Measurements from ENCODE around the gene EIPR1.

The EIPR1 gene

GRCh38 chr2:3264010-3264744, 113.4 kb downstream of the EIPR1 start:
- Mint-ChIP-seq H3K27ac (no peak overlapping the region), H3K9me3 (no peaks in the 10 kb centered on the region), H3K27me3 (no peaks in the 10 kb centered on the region), H3K36me3 (ENCODE audit: low read depth) (peaks cover 4% of the 10 kb centered on the region), H3K4me3 (no peak overlapping the region), H3K4me1 (peaks cover 9% of the 10 kb centered on the region)
- DNase-seq, result no peak
- ATAC-seq, result no peak

DNA sequence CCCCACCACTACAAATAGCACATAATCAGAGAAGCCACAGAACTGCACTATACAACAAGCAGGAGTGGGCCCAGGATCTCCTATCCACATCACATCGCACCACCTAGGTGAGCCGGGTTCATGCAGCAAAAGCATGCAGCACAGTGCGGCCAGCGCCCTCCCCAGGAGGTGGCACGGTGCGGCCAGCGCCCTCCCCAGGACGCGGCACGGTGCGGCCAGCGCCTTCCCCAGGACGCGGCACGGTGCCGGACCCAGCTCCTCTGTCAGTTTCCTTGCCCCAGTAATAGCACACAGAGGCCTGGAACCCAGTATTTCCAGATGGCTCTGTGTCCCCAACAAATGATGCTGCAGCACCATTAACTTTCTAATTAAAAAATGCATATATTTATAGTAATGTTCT, 114.1 kb downstream of the EIPR1 start:
- peaks cover 4% of the 10 kb centered on the region for H3K36me3 Mint-ChIP-seq (ENCODE audit: low read depth)

DNA sequence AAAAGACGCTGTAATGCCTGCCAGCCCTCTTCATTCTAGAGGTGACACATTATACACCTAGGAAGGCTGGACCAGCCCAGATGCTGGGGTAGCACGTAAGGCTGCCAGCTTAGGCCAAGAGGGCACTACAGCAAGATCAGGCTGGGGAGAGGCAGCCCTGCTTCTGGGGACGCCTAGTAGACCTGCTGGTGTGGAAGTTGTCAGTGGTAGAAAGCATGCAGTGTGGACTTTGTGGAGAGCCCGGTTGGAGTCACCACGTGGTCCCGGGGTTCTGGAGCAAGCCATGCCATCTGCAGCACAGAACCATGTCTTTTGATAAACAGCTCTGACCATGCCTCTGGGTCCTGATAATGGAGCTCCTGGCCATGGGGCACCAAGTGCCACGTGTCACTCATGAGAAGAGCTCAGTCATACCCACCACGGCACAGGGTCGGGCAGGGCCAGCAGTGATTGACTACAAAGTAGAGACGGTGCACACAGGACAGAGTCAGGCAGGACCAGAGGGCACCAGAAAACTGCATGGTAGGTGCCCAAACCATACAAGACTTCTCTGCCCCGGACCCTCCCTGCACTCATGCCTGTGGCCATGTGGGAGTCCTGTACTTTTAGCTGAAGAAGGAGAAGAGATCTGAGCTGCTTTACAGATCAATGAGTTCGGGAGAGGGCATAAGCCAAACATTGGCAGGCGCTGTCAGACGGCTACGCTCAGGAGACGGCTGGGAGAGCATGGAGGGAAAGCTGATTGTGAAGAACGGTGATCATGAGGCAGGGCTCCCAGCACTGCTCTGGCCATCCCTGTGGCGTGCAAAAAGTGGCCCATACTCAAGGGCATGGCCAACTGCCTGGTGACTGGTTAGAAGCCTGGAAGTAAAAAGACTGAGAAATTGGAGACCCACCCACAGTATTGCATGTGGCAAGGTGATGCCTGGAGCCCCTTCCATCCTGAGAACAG, 114.9 kb downstream of the EIPR1 start:
- Mint-ChIP-seq H3K9me3 (no peaks in the 10 kb centered on the region), H3K27me3 (no peaks in the 10 kb centered on the region), H3K4me3 (no peak overlapping the region), H3K36me3 (ENCODE audit: low read depth) (peaks cover 5% of the 10 kb centered on the region), H3K27ac (no peak overlapping the region), H3K4me1 (peaks cover 18% of the 10 kb centered on the region)
- DNase-seq (no peak), ATAC-seq (no peak)

More for the DNA sequence above, 114.1 kb downstream of the EIPR1 start:
- DNase-seq (no peak), ATAC-seq (no peak)
- Mint-ChIP-seq H3K4me1 (peaks cover 15% of the 10 kb centered on the region), H3K27me3 (no peaks in the 10 kb centered on the region), H3K27ac (no peak overlapping the region), H3K4me3 (no peak overlapping the region), H3K9me3 (no peaks in the 10 kb centered on the region)

- no peaks in the 10 kb centered on the region for H3K9me3 Mint-ChIP-seq
- H3K27ac Mint-ChIP-seq, result no peak overlapping the region
- no peak for DNase-seq
- no peak for ATAC-seq
- no peaks in the 10 kb centered on the region for H3K27me3 Mint-ChIP-seq
- peaks cover 8% of the 10 kb centered on the region for H3K36me3 Mint-ChIP-seq (ENCODE audit: low read depth)
- H3K4me3 Mint-ChIP-seq, result no peak overlapping the region
- H3K4me1 Mint-ChIP-seq, result peaks cover 18% of the 10 kb centered on the region
These were observed 116.1 kb downstream of the EIPR1 start for GRCh38 chr2:3261511-3261910.

GRCh38 chr2:3260959-3261358, 116.7 kb downstream of the EIPR1 start:
- Mint-ChIP-seq H3K27ac (no peak overlapping the region), H3K36me3 (ENCODE audit: low read depth) (peaks cover 11% of the 10 kb centered on the region), H3K4me1 (peaks cover 18% of the 10 kb centered on the region), H3K27me3 (no peaks in the 10 kb centered on the region), H3K9me3 (no peaks in the 10 kb centered on the region), H3K4me3 (no peak overlapping the region)
- ATAC-seq, result no peak
- DNase-seq, result no peak

- DNase-seq, result no peak
- H3K27me3 Mint-ChIP-seq, result no peaks in the 10 kb centered on the region
- H3K27ac Mint-ChIP-seq, result no peak overlapping the region
- H3K4me1 Mint-ChIP-seq, result peaks cover 18% of the 10 kb centered on the region
- H3K9me3 Mint-ChIP-seq, result no peaks in the 10 kb centered on the region
- no peak for ATAC-seq
- no peak overlapping the region for H3K4me3 Mint-ChIP-seq
- peaks cover 28% of the 10 kb centered on the region for H3K36me3 Mint-ChIP-seq (ENCODE audit: low read depth)
These were observed 119.8 kb downstream of the EIPR1 start for GRCh38 chr2:3257826-3258225.

GRCh38 chr2:3257166-3257565, 120.5 kb downstream of the EIPR1 start:
- H3K9me3 Mint-ChIP-seq, result no peaks in the 10 kb centered on the region
- H3K4me3 Mint-ChIP-seq, result no peak overlapping the region
- peaks cover 18% of the 10 kb centered on the region for H3K4me1 Mint-ChIP-seq
- DNase-seq (no peak), ATAC-seq (no peak)
- peaks cover 33% of the 10 kb centered on the region for H3K36me3 Mint-ChIP-seq (ENCODE audit: low read depth)
- H3K27me3 Mint-ChIP-seq, result no peaks in the 10 kb centered on the region
- H3K27ac Mint-ChIP-seq, result no peak overlapping the region

DNA sequence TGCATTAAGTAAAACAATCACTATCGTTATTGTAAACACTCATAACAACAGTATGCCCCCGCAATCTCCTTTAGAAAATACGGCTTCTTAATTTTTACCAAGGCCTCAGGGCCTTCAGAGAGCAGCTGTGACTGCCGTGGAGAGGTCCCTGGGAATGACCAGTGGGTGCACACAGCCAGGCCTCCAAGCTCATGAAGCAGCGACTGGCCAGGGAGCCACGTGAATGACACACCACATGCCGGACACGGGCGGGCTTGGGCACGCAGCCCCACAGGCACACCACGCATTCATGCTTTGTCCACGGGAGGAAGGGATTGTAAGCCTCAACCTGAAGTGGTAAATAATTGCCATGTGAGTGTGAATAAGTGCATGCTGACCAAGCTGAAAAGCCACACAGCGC, 121.0 kb downstream of the EIPR1 start:
- Mint-ChIP-seq H3K4me3 (no peak overlapping the region), H3K27me3 (no peaks in the 10 kb centered on the region), H3K4me1 (peaks cover 18% of the 10 kb centered on the region), H3K36me3 (ENCODE audit: low read depth) (peaks cover 33% of the 10 kb centered on the region), H3K27ac (no peak overlapping the region), H3K9me3 (no peaks in the 10 kb centered on the region)
- DNase-seq (no peak), ATAC-seq (no peak)

DNA sequence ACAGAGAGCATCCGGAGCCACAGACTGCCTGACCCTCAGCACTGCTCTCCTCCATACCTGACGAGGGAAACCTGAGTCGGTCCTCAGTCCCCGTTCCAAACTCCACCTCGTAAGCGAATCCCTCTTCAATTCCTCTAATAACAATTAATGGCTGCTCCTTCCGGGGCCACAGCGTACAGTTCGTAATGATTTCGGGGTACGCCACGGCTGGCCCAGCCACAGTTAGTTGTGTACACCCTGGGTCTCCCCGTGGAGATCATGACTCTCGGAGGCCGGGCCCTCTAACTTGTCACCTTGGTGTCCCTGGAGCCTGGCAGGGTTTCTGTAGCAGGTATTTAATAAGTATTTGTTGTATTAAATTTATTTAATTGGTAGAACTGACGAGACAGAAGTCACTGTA, 121.5 kb downstream of the EIPR1 start:
- Mint-ChIP-seq H3K4me1 (peaks cover 18% of the 10 kb centered on the region), H3K27ac (no peak overlapping the region), H3K27me3 (no peaks in the 10 kb centered on the region), H3K4me3 (no peak overlapping the region), H3K9me3 (no peaks in the 10 kb centered on the region), H3K36me3 (ENCODE audit: low read depth) (peaks cover 37% of the 10 kb centered on the region)
- no peak for ATAC-seq
- DNase-seq, result no peak

- ATAC-seq (peak; percentile 35), DNase-seq (no peak)
- Mint-ChIP-seq H3K27ac (no peak overlapping the region), H3K36me3 (ENCODE audit: low read depth) (peaks cover 50% of the 10 kb centered on the region), H3K4me3 (peak overlapping the region; percentile 10), H3K9me3 (peaks cover 5% of the 10 kb centered on the region), H3K27me3 (no peaks in the 10 kb centered on the region), H3K4me1 (peaks cover 14% of the 10 kb centered on the region)
These were observed 123.1 kb downstream of the EIPR1 start for GRCh38 chr2:3254442-3254941.

GRCh38 chr2:3253913-3254441, 123.6 kb downstream of the EIPR1 start:
- H3K4me1 Mint-ChIP-seq, result peaks cover 9% of the 10 kb centered on the region
- H3K36me3 Mint-ChIP-seq (ENCODE audit: low read depth), result peaks cover 55% of the 10 kb centered on the region
- peak overlapping the region; percentile 27 for H3K27ac Mint-ChIP-seq
- H3K4me3 Mint-ChIP-seq, result peak overlapping the region; percentile 10
- peaks cover 10% of the 10 kb centered on the region for H3K9me3 Mint-ChIP-seq
- ATAC-seq (peak; percentile 33), DNase-seq (no peak)
- H3K27me3 Mint-ChIP-seq, result no peaks in the 10 kb centered on the region

- H3K9me3 Mint-ChIP-seq, result peaks cover 14% of the 10 kb centered on the region
- no peak for DNase-seq
- no peak overlapping the region for H3K4me3 Mint-ChIP-seq
- peaks cover 7% of the 10 kb centered on the region for H3K4me1 Mint-ChIP-seq
- H3K36me3 Mint-ChIP-seq (ENCODE audit: low read depth), result peaks cover 72% of the 10 kb centered on the region
- ATAC-seq, result no peak
- no peaks in the 10 kb centered on the region for H3K27me3 Mint-ChIP-seq
- H3K27ac Mint-ChIP-seq, result no peak overlapping the region
These were observed 125.7 kb downstream of the EIPR1 start for GRCh38 chr2:3251946-3252345.

DNA sequence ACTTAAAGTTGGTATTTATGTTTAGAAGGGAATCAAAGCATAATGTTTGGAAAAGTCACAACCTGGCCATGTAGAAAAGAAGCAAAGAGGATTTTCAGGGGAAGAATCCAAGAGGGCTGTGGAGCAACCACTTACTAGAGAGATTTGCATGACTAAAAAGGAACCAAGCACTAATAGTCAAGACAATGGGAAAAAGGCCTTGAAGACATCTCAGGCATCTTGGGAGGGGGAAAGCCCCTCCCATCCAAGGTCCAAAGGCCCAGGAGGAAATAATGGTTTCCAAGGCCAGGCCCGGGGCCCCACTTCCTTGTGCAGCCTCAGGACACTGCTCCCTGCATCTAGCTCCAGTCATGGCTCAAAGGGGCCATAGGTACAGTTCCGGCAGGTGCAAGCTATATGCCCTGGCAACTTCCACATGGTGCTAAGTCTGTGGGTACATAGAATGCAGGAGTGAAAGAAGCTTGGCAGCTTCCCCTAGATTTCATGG, 128.1 kb downstream of the EIPR1 start:
- H3K27ac Mint-ChIP-seq, result no peak overlapping the region
- ATAC-seq (no peak), DNase-seq (no peak)
- H3K36me3 Mint-ChIP-seq (ENCODE audit: low read depth), result peaks cover 65% of the 10 kb centered on the region
- peaks cover 14% of the 10 kb centered on the region for H3K9me3 Mint-ChIP-seq
- no peak overlapping the region for H3K4me3 Mint-ChIP-seq
- H3K4me1 Mint-ChIP-seq, result peaks cover 13% of the 10 kb centered on the region
- H3K27me3 Mint-ChIP-seq, result no peaks in the 10 kb centered on the region

- Mint-ChIP-seq H3K36me3 (ENCODE audit: low read depth) (peaks cover 61% of the 10 kb centered on the region), H3K27me3 (no peaks in the 10 kb centered on the region), H3K4me1 (peaks cover 14% of the 10 kb centered on the region), H3K4me3 (no peak overlapping the region), H3K9me3 (peaks cover 14% of the 10 kb centered on the region), H3K27ac (no peak overlapping the region)
- ATAC-seq (no peak), DNase-seq (no peak)
These were observed 128.7 kb downstream of the EIPR1 start for GRCh38 chr2:3248754-3249475.

Data from activated naive CD8-positive, alpha-beta T cell treated with anti-CD3 and anti-CD28 coated beads, Interleukin-2, amount 50 U/mL, for 24 hours (primary cell).